ENCODE measurements around the gene DENND4B.

DNA sequence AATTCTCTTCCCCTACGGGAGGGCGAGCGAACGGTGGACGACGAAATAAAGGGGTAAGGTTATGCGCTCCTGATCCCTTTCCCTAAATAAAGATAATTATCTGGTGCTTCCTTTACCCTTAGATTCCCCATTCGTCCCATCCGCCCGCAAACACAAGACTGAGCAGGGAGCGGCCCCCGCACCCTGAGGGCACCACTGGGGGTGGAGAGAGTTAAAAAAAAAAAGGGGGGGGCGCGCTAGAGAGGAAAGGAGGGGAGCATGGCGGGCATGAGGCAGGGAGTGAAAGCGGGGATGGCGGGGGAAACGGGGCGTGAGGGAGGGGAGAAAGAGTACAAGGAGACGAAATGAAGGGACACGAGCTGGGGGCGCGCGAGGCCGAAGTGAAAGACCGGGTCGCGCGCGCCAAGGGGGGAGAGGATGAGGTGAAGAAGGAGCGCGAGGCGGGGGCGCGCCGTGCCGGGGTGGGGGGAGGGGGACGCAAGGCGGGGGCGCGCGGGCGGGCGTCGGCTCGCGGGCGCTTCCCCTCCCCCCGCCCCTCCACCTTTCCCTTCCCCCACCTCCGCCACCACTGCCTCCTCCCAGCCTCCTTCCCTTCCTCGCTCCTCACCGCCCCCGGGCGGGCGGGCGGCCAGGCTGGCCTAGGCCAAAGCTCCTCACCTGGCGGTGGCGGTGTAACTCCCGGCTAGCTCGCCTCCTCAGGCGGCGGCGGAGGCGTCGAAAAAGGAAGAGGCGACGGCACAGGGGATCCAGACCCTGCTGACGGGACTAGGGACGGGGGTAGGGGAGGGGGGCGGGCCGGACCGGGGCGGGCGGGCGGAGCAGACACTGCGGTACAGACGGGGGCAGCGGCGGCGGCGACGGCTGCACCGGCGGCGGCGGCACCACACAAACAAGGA, 24.2 kb downstream of the DENND4B start:
- TF ChIP-seq POLR2A (IDR thresholded peaks at IDR 0.05; ENCODE audit: low read length) (no peak), GATA1 (IDR thresholded peaks at IDR 0.05; ENCODE audit: low read depth, low read length) (no peak)
